ENCODE measurements around the gene SLC35E2B. TPM values are rescaled to one million over a fixed set of nuclear protein-coding genes. Genes with fewer than 3 reads are reported as not detected.
A peak's percentile ranks its signal among the peaks of the same experiment; 100 is the strongest.
"Not testable (repeated sequence)": the region's sequence is repeated elsewhere in the genome, so short reads cannot be mapped to it uniquely, and the experiment has no call there.

SLC35E2B gene
- total RNA-seq, 1 experiment from 2014 or later, result 36.1 TPM

DNA sequence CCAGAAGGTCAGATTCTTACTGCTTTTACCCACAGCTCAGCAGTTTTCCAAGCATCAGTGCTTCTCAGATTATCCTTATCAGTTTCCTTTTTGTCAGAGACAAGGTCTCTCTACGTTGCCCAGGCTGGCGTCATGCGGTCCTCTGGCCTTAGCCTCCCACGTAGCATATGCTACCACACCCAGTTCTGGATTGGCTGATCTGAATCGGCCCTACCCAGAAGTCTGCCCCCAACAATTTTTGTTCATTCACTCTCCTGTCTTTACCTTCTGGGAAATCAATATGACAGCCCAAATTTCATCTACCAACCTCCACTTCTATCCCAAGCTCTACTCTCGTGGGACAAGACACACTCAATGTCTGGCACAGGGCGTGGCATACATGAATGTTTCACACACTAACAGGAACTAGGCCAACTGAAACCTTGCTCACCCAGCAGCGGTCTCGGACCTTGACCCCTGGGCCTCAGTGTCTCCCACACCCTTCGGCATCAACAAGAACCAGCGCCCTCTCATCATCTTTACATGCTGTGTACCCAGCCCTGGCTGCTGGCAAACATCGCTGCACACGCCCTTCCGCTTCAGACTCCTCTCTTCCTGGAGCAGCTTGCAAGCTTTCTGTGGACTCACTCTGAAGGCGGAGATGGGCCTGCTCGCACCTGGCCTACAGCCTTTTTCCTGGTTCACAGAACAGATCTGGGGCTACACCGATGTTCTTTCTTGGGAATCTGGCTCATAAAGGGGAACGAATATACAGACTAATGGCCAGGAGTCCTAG, 22.7 kb upstream of the SLC35E2B start:
- H3K27ac ChIP-seq; H3K4me3 ChIP-seq; H3K9me3 ChIP-seq (replicated peaks); H3K27me3 ChIP-seq; DNase-seq; H3K4me1 ChIP-seq: not testable (repeated sequence)
- peaks cover 20% of the 10 kb centered on the region for H3K36me3 ChIP-seq

GRCh38 chr1:1707897-1708296, 15.3 kb upstream of the SLC35E2B start:
- H3K27me3 ChIP-seq; H3K4me1 ChIP-seq; H3K27ac ChIP-seq; H3K4me3 ChIP-seq; H3K9me3 ChIP-seq (replicated peaks); DNase-seq; H3K36me3 ChIP-seq: not testable (repeated sequence)

DNA sequence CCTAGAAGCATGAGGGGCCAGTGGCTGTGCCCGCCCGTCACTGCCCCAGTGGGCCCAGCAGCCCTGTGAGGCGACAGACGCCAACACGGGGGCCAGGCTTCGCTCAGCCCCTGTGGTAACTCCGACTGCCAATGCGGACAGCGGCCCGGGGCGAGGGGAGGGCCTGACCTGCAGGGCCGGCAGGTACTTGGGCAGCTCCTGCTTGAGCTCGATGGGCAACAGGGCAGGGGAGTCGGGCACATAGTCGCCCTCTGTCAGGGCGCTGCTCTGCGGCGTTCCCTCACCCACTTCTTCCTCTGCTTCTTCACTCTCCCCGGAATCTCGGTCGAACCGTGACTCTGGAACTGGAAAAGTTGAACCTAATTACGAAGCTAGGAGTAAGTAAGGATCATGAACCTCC, 14.6 kb upstream of the SLC35E2B start:
- H3K36me3 ChIP-seq; DNase-seq; H3K4me1 ChIP-seq; H3K4me3 ChIP-seq; H3K9me3 ChIP-seq (replicated peaks); H3K27ac ChIP-seq; H3K27me3 ChIP-seq: not testable (repeated sequence)

GRCh38 chr1:1705623-1706022, 13.0 kb upstream of the SLC35E2B start:
- not testable (repeated sequence) for H3K9me3 ChIP-seq (replicated peaks); H3K4me1 ChIP-seq; H3K27ac ChIP-seq; H3K27me3 ChIP-seq; H3K4me3 ChIP-seq; H3K36me3 ChIP-seq; DNase-seq

GRCh38 chr1:1704284-1704957, 11.8 kb upstream of the SLC35E2B start:
- not testable (repeated sequence) for H3K9me3 ChIP-seq (replicated peaks); H3K4me3 ChIP-seq; DNase-seq

DNA sequence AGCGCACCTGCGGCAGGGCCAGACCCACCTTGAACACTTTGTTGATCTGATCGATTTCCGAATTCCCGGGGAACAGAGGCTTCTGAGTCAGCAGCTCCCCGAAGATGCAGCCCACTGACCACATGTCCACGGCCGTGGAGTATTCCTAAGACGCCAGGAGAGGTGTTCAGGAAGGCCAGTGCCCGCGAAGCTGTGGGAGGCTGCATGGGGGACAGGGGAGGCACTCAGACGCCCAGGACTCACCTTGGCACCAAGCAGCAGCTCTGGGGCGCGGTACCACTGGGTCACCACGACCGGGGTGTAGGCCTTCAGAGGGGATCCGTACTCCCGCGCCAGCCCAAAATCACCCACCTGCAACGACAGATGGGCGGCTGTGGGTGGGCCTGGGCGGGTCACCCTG, 11.2 kb upstream of the SLC35E2B start:
- Histone ChIP-seq H3K27ac (no peak overlapping the region), H3K4me3 (no peak overlapping the region), H3K9me3 (replicated peaks) (no peaks in the 10 kb centered on the region), H3K4me1 (no peaks in the 10 kb centered on the region), H3K36me3 (peaks cover 2% of the 10 kb centered on the region; the same call in 1 of the 2 replicates), H3K27me3 (no peaks in the 10 kb centered on the region)
- DNase-seq, result no peak

More at GRCh38 chr1:1704284-1704957, 11.8 kb upstream of the SLC35E2B start:
- not testable (repeated sequence) for H3K36me3 ChIP-seq, H3K27me3 ChIP-seq, H3K4me1 ChIP-seq, H3K27ac ChIP-seq

DNA sequence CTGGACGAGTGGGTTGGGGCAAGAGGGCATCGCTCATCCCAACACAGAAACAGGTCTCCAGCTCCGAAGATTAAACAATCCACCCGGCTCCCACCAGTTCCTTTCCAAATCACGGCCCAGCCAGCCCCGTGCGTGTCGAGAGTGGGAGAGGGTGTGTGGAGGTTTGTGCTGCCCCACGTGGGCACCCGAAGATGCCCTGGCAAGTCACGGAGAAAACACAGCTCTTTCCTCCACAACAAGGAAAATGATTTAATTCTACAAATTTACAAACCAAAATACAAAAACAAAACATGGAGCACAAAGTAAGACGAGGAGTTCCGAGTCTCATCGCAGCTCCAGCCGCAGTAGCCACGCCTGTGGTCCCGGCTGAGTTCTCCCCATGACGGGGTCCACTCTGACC, 9.9 kb upstream of the SLC35E2B start:
- not testable (repeated sequence) for H3K36me3 ChIP-seq; H3K27me3 ChIP-seq; H3K4me3 ChIP-seq; H3K4me1 ChIP-seq; DNase-seq; H3K27ac ChIP-seq; H3K9me3 ChIP-seq (replicated peaks)

GRCh38 chr1:1700557-1700956, 8.0 kb upstream of the SLC35E2B start:
- H3K36me3 ChIP-seq; H3K9me3 ChIP-seq (replicated peaks); H3K4me3 ChIP-seq; H3K27ac ChIP-seq; H3K4me1 ChIP-seq; DNase-seq; H3K27me3 ChIP-seq: not testable (repeated sequence)

DNA sequence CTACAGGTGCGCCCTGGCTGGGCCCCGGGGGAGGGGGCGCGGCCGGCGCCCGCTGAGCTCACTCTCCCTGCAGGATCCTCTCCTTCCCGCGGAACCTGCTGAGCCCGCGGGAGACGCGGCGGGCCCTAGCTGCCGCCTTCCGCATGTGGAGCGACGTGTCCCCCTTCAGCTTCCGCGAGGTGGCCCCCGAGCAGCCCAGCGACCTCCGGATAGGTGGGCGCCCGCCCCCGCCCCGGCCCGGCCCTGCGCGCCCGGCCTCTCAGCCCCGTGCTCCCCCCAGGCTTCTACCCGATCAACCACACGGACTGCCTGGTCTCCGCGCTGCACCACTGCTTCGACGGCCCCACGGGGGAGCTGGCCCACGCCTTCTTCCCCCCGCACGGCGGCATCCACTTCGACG, 7.5 kb upstream of the SLC35E2B start:
- not testable (repeated sequence) for H3K36me3 ChIP-seq; DNase-seq; H3K9me3 ChIP-seq (replicated peaks); H3K4me1 ChIP-seq; H3K4me3 ChIP-seq; H3K27me3 ChIP-seq; H3K27ac ChIP-seq

- H3K4me1 ChIP-seq; H3K9me3 ChIP-seq (replicated peaks); DNase-seq; H3K4me3 ChIP-seq; H3K27ac ChIP-seq; H3K27me3 ChIP-seq; H3K36me3 ChIP-seq: not testable (repeated sequence)
Measured at GRCh38 chr1:1699061-1699460, 6.5 kb upstream of the SLC35E2B start.

- H3K36me3 ChIP-seq; H3K27ac ChIP-seq; H3K4me3 ChIP-seq; H3K9me3 ChIP-seq (replicated peaks); H3K4me1 ChIP-seq; H3K27me3 ChIP-seq; DNase-seq: not testable (repeated sequence)
Measured at GRCh38 chr1:1697358-1698183, 5.0 kb upstream of the SLC35E2B start.

DNA sequence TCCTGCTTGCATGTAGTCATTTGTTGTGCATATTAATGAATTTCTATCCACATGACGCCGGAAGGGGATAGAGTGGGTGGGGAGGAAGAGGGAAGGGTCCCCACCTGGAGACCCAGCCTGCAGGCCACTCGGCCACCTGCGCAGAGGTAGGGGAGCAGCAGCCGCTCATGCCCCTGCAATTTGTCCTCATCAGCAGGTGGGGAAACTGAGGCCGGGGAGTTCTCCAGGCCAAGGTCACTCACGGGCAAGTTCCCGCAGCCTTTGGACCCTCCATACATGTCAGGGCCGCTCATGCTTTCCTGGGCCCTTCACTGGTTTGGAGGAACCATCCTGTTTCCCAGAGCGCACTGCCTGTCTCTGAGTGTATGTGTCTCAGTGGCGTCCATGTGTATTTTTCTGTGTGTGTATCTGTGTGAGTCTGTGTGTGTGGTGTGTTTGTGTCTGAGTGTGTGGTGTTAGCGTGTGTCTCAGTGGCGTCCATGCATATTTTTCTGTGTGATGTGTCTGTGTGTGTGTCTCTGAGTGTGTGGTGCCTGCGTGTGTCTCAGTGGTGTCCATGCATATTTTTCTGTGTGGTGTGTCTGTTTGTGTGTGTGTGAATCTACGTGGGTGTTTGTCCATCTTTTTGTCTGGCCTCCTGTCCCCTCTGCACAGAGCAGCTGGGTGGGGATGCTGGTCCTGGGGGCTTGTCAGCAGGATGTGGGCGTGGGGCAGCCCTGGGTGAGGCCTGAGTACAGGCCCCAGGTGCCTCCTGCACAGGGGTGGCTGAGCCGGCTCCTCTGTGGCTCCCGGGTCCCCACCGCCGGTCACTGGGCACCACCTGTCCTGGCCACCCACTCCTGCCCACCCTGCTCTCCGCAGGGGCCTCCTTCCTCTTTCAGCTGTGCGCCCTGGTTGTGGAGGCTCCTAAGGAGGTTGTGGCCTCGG, 4.1 kb upstream of the SLC35E2B start:
- H3K4me1 ChIP-seq; DNase-seq; H3K4me3 ChIP-seq; H3K27me3 ChIP-seq; H3K9me3 ChIP-seq (replicated peaks); H3K27ac ChIP-seq; H3K36me3 ChIP-seq: not testable (repeated sequence)

- H3K9me3 ChIP-seq (replicated peaks); H3K36me3 ChIP-seq; H3K4me1 ChIP-seq; H3K27me3 ChIP-seq: not testable (repeated sequence)
- DNase-seq, result peak; percentile 76 to 83
- Histone ChIP-seq H3K4me3 (peak overlapping the region; percentile 92), H3K27ac (peak overlapping the region; percentile 91)
Measured at GRCh38 chr1:1692324-1692713, 276 bp downstream of the SLC35E2B start.

DNA sequence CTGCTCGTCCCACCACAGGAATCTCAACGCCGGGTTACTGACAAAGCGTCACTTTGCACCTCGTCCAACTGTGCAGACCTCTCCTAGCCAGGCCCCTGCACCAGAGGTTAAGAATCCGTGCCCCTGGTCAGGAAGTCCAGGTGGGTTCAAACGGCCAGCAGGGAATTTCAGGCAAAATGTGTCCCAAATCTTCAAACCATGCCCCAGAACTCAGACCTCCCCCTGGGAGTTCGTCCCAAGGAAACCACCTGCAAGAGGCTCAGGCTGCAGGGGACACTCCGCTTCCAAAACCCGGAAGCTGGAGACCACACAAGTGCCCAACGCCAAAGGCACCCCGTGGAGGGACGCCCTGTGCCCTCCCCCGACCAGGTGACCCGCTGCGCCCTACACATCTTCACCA, 1.2 kb downstream of the SLC35E2B start:
- not testable (repeated sequence) for H3K36me3 ChIP-seq; H3K27ac ChIP-seq; H3K4me1 ChIP-seq; H3K27me3 ChIP-seq; H3K9me3 ChIP-seq (replicated peaks); DNase-seq; H3K4me3 ChIP-seq
